ENCODE measurements around the gene ULK1. TPM values are rescaled to one million over a fixed set of nuclear protein-coding genes. Genes with fewer than 3 reads are reported as not detected.

ULK1 gene
- total RNA-seq, 1 experiment from 2014 or later: 34.2 TPM

DNA sequence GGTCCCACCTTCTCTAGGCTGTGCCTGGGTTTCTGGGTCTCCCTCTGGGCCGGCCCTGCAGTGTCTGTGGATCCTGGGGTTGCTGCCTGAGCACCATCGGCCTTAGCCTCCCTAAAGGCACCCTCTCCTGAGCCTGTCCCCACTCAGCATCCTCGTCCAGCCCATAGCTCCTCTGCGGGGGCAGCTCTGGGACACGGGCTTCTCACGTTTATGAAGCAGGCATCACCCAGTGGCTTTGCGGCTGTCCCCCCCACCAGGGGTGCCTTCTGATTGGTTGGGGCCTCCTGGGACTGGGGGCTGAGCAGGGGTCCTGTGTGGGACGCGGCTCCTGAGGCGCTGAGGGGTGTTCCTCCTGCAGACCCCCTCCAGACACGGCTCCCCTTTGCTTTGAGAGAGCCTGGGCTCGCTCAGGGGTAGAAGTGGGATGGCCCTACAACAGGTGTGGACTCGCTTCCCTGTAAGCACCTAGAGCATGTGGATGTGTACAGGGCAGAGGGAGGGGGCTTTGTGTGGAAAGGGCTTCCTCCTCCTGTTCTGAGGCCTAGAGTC is 10.7 kb downstream of the ULK1 start:
- Histone ChIP-seq H3K79me2 (ENCODE audit: insufficient read depth, low read length) (no peaks in the 10 kb centered on the region), H3K4me2 (ENCODE audit: low read length) (no peak overlapping the region), H4K20me1 (ENCODE audit: insufficient read depth) (no peaks in the 10 kb centered on the region), H3K9me2 (ENCODE audit: insufficient read depth) (no peaks in the 10 kb centered on the region), H3K9ac (ENCODE audit: low read length) (no peak overlapping the region), H3K4me3 (replicated peaks in 1 of 2; ENCODE audit: low read depth in 1 of 2, low read length in 2 of 2) (no peak overlapping the region), H2AFZ (ENCODE audit: low read depth, low read length, poor library complexity, severe bottlenecking) (no peak overlapping the region), H3K9me3 (ENCODE audit: control insufficient read depth in 1 of 2, insufficient read depth in 1 of 2, low read depth in 1 of 2, low read length in 2 of 2) (no peaks in the 10 kb centered on the region), H3K36me3 (ENCODE audit: control insufficient read depth in 1 of 2, insufficient read depth in 2 of 2, low read length in 2 of 2) (no peaks in the 10 kb centered on the region; a peak in 1 of 4 replicates), H3K27ac (ENCODE audit: low read depth, low read length) (no peak overlapping the region), H3K27me3 (ENCODE audit: insufficient read depth, low read length) (no peaks in the 10 kb centered on the region), H3K4me1 (ENCODE audit: control insufficient read depth in 1 of 2, insufficient read depth in 2 of 2, low read length in 2 of 2) (peaks cover 3 to 13% of the 10 kb centered on the region in 2 experiments; a peak in 3 of 4 replicates)
- ChIA-PET POLR2A (no interaction called here), CTCF (no interaction called here), RAD21 (ENCODE audit: low non-redundant PET in 1 of 2, low total read pairs in 2 of 2, uncharacterized antibody in 2 of 2, unreplicated experiment in 2 of 2) (no interaction called here)
- ATAC-seq: no peak
- TF ChIP-seq, protein P1, sequence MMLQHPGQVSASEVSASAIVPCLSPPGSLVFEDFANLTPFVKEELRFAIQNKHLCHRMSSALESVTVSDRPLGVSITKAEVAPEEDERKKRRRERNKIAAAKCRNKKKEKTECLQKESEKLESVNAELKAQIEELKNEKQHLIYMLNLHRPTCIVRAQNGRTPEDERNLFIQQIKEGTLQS (IDR thresholded peaks at IDR 0.05): no peak
- TF ChIP-seq EZH2phosphoT487 (IDR thresholded peaks at IDR 0.05; ENCODE audit: borderline replicate concordance): no peak
- no peak for TF ChIP-seq POLR2A (IDR thresholded peaks at IDR 0.05; ENCODE audit: borderline replicate concordance, extremely low read depth, insufficient read depth, insufficient read length)
- no peak for TF ChIP-seq EZH2 (IDR thresholded peaks at IDR 0.05)
- no peak for TF ChIP-seq CBX3 (IDR thresholded peaks at IDR 0.05; ENCODE audit: low read depth)
- TF ChIP-seq SRF (IDR thresholded peaks at IDR 0.05; ENCODE audit: low read depth): no peak
- no peak for TF ChIP-seq SP1 (IDR thresholded peaks at IDR 0.05; ENCODE audit: low read depth)
- TF ChIP-seq, protein P2, sequence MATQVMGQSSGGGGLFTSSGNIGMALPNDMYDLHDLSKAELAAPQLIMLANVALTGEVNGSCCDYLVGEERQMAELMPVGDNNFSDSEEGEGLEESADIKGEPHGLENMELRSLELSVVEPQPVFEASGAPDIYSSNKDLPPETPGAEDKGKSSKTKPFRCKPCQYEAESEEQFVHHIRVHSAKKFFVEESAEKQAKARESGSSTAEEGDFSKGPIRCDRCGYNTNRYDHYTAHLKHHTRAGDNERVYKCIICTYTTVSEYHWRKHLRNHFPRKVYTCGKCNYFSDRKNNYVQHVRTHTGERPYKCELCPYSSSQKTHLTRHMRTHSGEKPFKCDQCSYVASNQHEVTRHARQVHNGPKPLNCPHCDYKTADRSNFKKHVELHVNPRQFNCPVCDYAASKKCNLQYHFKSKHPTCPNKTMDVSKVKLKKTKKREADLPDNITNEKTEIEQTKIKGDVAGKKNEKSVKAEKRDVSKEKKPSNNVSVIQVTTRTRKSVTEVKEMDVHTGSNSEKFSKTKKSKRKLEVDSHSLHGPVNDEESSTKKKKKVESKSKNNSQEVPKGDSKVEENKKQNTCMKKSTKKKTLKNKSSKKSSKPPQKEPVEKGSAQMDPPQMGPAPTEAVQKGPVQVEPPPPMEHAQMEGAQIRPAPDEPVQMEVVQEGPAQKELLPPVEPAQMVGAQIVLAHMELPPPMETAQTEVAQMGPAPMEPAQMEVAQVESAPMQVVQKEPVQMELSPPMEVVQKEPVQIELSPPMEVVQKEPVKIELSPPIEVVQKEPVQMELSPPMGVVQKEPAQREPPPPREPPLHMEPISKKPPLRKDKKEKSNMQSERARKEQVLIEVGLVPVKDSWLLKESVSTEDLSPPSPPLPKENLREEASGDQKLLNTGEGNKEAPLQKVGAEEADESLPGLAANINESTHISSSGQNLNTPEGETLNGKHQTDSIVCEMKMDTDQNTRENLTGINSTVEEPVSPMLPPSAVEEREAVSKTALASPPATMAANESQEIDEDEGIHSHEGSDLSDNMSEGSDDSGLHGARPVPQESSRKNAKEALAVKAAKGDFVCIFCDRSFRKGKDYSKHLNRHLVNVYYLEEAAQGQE (IDR thresholded peaks at IDR 0.05; ENCODE audit: low read depth): no peak
- TF ChIP-seq EGR1 (IDR thresholded peaks at IDR 0.05; ENCODE audit: low read depth): no peak
- TF ChIP-seq ELF1 (IDR thresholded peaks at IDR 0.05; ENCODE audit: borderline replicate concordance, low read depth): no peak
- no peak for TF ChIP-seq ZFX (IDR thresholded peaks at IDR 0.05)
- intact Hi-C loops (cut with micrococcal nuclease): no loop called here
- BruUV-seq (replicated peaks): no TSS peak
- no peak for DNase-seq (ENCODE audit: low read depth, low spot score)

Data from HCT116 (cell line).